ENCODE data around the gene GPC4. TPM values are rescaled to one million over a fixed set of nuclear protein-coding genes. Genes with fewer than 3 reads are reported as not detected.
"Not testable (repeated sequence)": the region's sequence is repeated elsewhere in the genome, so short reads cannot be mapped to it uniquely, and the experiment has no call there.

GPC4 gene
- total RNA-seq, 1 experiment from 2014 or later, result 1.2 TPM

GRCh38 chrX:133287860-133288259 lies 127.4 kb downstream of the GPC4 start:
- CTCF ChIA-PET, result no interaction called here
- Histone ChIP-seq H3K9me3 (no peaks in the 10 kb centered on the region), H3K27me3 (replicated peaks; ENCODE audit: control insufficient read depth, insufficient read depth, low read length) (no peaks in the 10 kb centered on the region), H3K4me1 (no peaks in the 10 kb centered on the region), H3K36me3 (ENCODE audit: control insufficient read depth, insufficient read depth, low read length) (no peaks in the 10 kb centered on the region), H3K4me3 (ENCODE audit: low read depth, low read length) (no peak overlapping the region)
- POLR2A ChIA-PET, result no interaction called here
- intact Hi-C loops (cut with micrococcal nuclease; ENCODE audit: unreplicated experiment), result no loop called here
- Mint-ChIP-seq H3K27me3 (ENCODE audit: insufficient read depth, unreplicated experiment) (no peaks in the 10 kb centered on the region), H3K36me3 (ENCODE audit: insufficient read depth, unreplicated experiment) (no peaks in the 10 kb centered on the region), H3K27ac (ENCODE audit: unreplicated experiment) (no peak overlapping the region), H3K4me3 (ENCODE audit: unreplicated experiment) (no peak overlapping the region), H3K4me1 (ENCODE audit: low read depth, unreplicated experiment) (no peaks in the 10 kb centered on the region), H3K9me3 (ENCODE audit: unreplicated experiment) (no peaks in the 10 kb centered on the region)
- no TSS peak for BruUV-seq (replicated peaks)
- TF ChIP-seq, protein P1, sequence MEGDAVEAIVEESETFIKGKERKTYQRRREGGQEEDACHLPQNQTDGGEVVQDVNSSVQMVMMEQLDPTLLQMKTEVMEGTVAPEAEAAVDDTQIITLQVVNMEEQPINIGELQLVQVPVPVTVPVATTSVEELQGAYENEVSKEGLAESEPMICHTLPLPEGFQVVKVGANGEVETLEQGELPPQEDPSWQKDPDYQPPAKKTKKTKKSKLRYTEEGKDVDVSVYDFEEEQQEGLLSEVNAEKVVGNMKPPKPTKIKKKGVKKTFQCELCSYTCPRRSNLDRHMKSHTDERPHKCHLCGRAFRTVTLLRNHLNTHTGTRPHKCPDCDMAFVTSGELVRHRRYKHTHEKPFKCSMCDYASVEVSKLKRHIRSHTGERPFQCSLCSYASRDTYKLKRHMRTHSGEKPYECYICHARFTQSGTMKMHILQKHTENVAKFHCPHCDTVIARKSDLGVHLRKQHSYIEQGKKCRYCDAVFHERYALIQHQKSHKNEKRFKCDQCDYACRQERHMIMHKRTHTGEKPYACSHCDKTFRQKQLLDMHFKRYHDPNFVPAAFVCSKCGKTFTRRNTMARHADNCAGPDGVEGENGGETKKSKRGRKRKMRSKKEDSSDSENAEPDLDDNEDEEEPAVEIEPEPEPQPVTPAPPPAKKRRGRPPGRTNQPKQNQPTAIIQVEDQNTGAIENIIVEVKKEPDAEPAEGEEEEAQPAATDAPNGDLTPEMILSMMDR (IDR thresholded peaks at IDR 0.05; ENCODE audit: insufficient read depth in 1 of 2, low read depth in 1 of 2, low read length in 1 of 2, severe bottlenecking in 1 of 2, unreplicated experiment in 1 of 2), result no peak
- DNase-seq, result no peak

DNA sequence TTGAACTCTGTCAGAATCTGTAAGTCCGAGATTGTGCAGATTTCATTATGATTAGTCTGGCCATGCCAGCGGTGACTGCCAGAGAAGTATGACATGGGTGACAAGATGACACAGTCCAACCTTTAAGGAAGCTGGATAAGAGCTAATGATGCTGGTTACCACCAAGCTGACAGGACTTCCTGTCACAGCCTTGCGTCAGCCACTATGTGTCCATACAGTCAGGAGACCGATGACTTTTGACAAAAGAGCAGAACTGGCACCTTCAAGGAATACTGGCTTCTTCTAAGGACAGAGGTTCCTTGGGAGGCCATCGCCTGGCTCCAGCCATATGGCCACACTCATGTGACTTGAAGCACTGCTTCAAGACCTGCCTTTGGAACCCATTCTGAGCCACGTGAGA lies 129.9 kb downstream of the GPC4 start:
- TF ChIP-seq, protein P1 (IDR thresholded peaks at IDR 0.05; ENCODE audit: insufficient read depth in 1 of 2, low read depth in 1 of 2, low read length in 1 of 2, severe bottlenecking in 1 of 2, unreplicated experiment in 1 of 2), result no peak
- no peaks in the 10 kb centered on the region for H3K27me3 ChIP-seq (replicated peaks; ENCODE audit: control insufficient read depth, insufficient read depth, low read length)
- H3K4me3 ChIP-seq (ENCODE audit: low read depth, low read length), result no peak overlapping the region
- no peaks in the 10 kb centered on the region for H3K36me3 ChIP-seq (ENCODE audit: control insufficient read depth, insufficient read depth, low read length)
- POLR2A ChIA-PET, result no interaction called here
- H3K4me1 ChIP-seq, result no peaks in the 10 kb centered on the region
- no peaks in the 10 kb centered on the region for H3K36me3 Mint-ChIP-seq (ENCODE audit: insufficient read depth, unreplicated experiment)
- no peak overlapping the region for H3K27ac Mint-ChIP-seq (ENCODE audit: unreplicated experiment)
- DNase-seq, result no peak
- H3K4me1 Mint-ChIP-seq (ENCODE audit: low read depth, unreplicated experiment), result no peaks in the 10 kb centered on the region
- H3K9me3 Mint-ChIP-seq (ENCODE audit: unreplicated experiment), result no peaks in the 10 kb centered on the region
- H3K27me3 Mint-ChIP-seq (ENCODE audit: insufficient read depth, unreplicated experiment), result peaks cover 2% of the 10 kb centered on the region
- no TSS peak for BruUV-seq (replicated peaks)
- intact Hi-C loops (cut with micrococcal nuclease; ENCODE audit: unreplicated experiment), result no loop called here
- no peaks in the 10 kb centered on the region for H3K9me3 ChIP-seq
- CTCF ChIA-PET, result no interaction called here
- no peak overlapping the region for H3K4me3 Mint-ChIP-seq (ENCODE audit: unreplicated experiment)

DNA sequence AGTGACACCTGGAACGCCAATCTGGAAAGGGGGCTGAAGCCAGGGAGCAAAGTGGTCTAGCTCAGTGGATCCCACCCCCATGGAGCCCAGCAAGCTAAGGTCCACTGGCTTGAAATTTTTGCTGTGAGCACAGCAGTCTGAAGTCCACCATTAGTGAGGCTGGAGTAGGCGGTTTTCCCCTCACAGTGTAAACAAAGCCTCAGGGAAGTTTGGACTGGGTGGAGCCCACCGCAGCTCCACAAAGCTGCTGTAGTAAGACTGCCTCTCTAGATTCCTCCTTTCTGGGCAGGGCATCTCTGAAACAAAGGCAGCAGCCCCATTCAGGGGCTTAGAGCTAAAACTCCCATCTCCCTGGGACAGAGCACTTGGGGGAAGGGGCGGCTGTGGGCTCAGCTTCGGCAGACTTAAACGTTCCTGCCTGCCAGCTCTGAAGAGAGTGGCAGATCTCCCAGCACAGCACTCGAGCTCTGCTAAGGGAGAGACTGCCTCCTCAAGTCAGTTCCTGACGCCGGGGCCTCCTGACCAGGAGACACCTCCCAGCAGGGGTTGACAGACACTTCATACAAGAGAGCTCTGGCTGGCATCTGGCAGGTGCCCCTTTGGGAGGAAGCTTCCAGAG lies 136.1 kb downstream of the GPC4 start:
- H3K36me3 Mint-ChIP-seq (ENCODE audit: insufficient read depth, unreplicated experiment); H3K4me1 Mint-ChIP-seq (ENCODE audit: low read depth, unreplicated experiment); H3K27me3 ChIP-seq (replicated peaks; ENCODE audit: control insufficient read depth, insufficient read depth, low read length); POLR2A ChIA-PET; H3K27ac Mint-ChIP-seq (ENCODE audit: unreplicated experiment); H3K4me3 Mint-ChIP-seq (ENCODE audit: unreplicated experiment); BruUV-seq (replicated peaks); H3K4me3 ChIP-seq (ENCODE audit: low read depth, low read length); H3K27me3 Mint-ChIP-seq (ENCODE audit: insufficient read depth, unreplicated experiment); CTCF ChIA-PET; H3K9me3 Mint-ChIP-seq (ENCODE audit: unreplicated experiment); H3K4me1 ChIP-seq; H3K9me3 ChIP-seq; H3K36me3 ChIP-seq (ENCODE audit: control insufficient read depth, insufficient read depth, low read length); intact Hi-C loops (cut with micrococcal nuclease; ENCODE audit: unreplicated experiment): not testable (repeated sequence)
- peak; percentile 7 to 31 for DNase-seq

GRCh38 chrX:133273180-133273579 lies 142.1 kb downstream of the GPC4 start:
- Mint-ChIP-seq H3K9me3 (ENCODE audit: unreplicated experiment) (no peaks in the 10 kb centered on the region), H3K36me3 (ENCODE audit: insufficient read depth, unreplicated experiment) (no peaks in the 10 kb centered on the region), H3K4me1 (ENCODE audit: low read depth, unreplicated experiment) (no peaks in the 10 kb centered on the region), H3K4me3 (ENCODE audit: unreplicated experiment) (no peak overlapping the region), H3K27ac (ENCODE audit: unreplicated experiment) (no peak overlapping the region), H3K27me3 (ENCODE audit: insufficient read depth, unreplicated experiment) (no peaks in the 10 kb centered on the region)
- TF ChIP-seq, protein P1 (IDR thresholded peaks at IDR 0.05; ENCODE audit: insufficient read depth in 1 of 2, low read depth in 1 of 2, low read length in 1 of 2, severe bottlenecking in 1 of 2, unreplicated experiment in 1 of 2), result no peak
- BruUV-seq (replicated peaks), result no TSS peak
- intact Hi-C loops (cut with micrococcal nuclease; ENCODE audit: unreplicated experiment), result no loop called here
- no peak overlapping the region for H3K4me3 ChIP-seq (ENCODE audit: low read depth, low read length)
- H3K36me3 ChIP-seq (ENCODE audit: control insufficient read depth, insufficient read depth, low read length), result no peaks in the 10 kb centered on the region
- POLR2A ChIA-PET, result no interaction called here
- no peaks in the 10 kb centered on the region for H3K27me3 ChIP-seq (replicated peaks; ENCODE audit: control insufficient read depth, insufficient read depth, low read length)
- DNase-seq, result no peak
- CTCF ChIA-PET, result no interaction called here
- no peaks in the 10 kb centered on the region for H3K4me1 ChIP-seq
- no peaks in the 10 kb centered on the region for H3K9me3 ChIP-seq
